ENCODE results near the gene STAT6.

Gene STAT6, protein sequence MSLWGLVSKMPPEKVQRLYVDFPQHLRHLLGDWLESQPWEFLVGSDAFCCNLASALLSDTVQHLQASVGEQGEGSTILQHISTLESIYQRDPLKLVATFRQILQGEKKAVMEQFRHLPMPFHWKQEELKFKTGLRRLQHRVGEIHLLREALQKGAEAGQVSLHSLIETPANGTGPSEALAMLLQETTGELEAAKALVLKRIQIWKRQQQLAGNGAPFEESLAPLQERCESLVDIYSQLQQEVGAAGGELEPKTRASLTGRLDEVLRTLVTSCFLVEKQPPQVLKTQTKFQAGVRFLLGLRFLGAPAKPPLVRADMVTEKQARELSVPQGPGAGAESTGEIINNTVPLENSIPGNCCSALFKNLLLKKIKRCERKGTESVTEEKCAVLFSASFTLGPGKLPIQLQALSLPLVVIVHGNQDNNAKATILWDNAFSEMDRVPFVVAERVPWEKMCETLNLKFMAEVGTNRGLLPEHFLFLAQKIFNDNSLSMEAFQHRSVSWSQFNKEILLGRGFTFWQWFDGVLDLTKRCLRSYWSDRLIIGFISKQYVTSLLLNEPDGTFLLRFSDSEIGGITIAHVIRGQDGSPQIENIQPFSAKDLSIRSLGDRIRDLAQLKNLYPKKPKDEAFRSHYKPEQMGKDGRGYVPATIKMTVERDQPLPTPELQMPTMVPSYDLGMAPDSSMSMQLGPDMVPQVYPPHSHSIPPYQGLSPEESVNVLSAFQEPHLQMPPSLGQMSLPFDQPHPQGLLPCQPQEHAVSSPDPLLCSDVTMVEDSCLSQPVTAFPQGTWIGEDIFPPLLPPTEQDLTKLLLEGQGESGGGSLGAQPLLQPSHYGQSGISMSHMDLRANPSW

DNA sequence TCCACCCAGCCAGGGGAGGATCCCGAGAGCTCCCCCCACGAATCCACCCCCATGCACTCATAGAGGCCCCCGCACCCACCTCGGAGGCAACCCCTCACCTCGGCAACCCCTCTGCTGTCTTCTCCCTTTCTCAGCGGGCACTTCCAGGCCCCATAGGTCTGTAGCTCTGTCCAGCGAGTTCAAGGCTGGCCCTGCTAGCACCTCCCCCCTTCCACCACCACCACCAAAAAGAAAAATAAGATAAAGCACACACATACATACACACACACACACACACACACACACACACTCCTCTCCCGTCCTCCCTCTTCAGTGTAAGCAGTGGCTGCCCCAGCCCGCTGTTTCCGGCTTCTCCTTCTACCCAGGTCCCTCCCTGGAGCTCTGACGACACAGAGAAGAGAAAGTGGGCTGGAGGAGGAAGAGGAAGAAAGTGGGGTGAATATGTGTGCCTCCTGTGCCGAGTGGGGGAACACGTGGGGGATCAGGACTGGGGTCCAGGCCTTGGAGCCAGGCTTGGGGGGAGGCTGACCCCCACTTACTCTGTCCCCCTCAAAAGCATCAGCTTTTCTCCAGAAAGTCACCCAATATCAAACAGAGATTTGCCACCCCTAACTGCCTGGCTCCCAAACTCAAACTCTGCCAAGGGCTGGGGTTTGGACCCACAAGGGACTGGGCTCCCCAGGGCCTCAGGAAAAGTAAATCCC lies at the start of gene STAT6:
Gene STAT6, minus strand, starts transcription at position 332 of the 704 bp plus-strand sequence. CDS start 3,084 bp downstream, outside the sequence.
- peak; percentile 69 to 74 for DNase-seq (ENCODE audit: low read depth in 2 of 2)

DNA sequence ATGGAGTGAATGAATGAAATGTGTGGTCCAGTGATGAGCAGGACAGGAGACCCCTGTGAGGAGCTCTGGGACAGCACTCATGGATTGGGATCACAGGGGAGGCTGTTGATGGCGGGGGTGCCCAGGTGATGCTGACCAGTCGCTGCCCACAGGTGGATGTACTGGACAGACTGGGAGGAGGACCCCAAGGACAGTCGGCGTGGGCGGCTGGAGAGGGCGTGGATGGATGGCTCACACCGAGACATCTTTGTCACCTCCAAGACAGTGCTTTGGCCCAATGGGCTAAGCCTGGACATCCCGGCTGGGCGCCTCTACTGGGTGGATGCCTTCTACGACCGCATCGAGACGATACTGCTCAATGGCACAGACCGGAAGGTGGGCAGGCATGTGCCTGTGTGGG lies 49.6 kb upstream of the STAT6 start:
- no peak for DNase-seq (ENCODE audit: low read depth in 2 of 2)

DNA sequence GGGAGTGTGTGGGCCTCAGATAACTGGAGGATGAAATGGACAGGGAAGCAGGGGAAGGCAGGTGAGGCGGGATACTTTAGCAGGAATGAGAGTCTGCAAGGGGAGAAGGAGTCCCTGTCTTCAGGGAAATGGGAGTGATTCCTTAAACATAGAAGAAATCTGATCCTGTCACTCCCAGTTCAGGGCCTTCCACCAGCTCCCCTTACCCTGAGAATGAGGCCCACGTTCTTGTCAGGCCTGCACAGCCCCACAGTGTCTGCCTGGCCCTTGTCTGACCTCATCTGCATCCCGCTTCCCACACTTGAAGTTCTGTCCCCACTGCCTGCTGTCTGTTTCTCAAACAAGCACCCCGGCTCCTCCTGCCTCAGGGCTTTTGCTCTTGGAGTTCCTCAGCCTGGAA lies 48.9 kb upstream of the STAT6 start:
- DNase-seq (ENCODE audit: low read depth in 2 of 2) = no peak

DNA sequence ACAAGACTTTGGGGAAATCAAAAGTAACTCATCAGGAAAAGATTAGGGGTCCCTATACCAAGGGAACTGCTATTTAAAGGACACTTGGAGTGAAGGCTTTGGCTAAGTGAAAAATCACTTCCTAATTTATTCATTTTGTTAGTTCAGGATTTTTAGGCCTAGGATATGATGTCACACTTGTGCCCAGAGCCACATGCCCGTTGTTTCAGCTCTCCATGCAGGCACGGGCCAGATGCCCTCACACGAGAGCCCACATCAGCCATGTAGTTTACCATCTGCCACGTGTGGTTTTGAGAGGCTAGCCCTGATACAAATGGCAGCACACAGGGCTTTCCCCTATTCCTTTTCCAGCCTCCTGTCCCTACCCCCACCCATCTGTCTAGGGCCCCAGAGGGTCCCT lies 48.1 kb upstream of the STAT6 start:
- DNase-seq (ENCODE audit: low read depth in 2 of 2) = no peak

- DNase-seq (ENCODE audit: low read depth in 2 of 2) = no peak
Observed at GRCh38 chr12:57158665-57159064, 47.5 kb upstream of the STAT6 start.

- no peak for DNase-seq (ENCODE audit: low read depth in 2 of 2)
Observed at GRCh38 chr12:57158186-57158585, 47.0 kb upstream of the STAT6 start.

- no peak for DNase-seq (ENCODE audit: low read depth in 2 of 2)
Observed at GRCh38 chr12:57157588-57158173, 46.5 kb upstream of the STAT6 start.

DNA sequence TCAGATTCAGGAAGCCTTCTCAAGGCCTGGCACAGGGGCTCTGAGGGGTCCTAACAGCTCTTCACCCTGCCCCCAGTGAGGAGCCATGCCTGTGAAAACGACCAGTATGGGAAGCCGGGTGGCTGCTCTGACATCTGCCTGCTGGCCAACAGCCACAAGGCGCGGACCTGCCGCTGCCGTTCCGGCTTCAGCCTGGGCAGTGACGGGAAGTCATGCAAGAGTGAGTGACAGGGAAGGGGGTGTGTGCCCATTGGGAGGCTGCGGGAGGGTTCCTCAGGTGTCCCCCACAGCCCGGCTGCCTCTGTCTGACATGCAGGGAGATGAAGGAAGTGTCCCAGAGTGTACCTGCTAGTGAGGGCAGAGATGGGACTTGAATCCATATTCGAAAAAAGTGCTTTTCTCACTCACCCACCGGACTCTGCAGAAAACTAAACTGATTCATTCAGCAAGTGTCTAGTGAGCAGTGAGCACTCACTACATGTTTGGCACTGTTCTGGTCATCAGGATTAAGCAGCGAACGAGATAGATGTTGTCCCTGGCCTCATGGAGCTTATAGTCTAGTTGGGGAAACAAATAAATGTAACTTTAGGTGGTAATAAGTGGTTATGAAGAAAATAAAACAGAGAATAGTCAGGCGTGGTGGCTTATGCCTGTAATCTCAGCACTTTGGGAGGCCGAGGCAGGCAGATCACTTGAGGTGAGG lies 45.7 kb upstream of the STAT6 start:
- no peak for DNase-seq (ENCODE audit: low read depth in 2 of 2)

- DNase-seq (ENCODE audit: low read depth in 2 of 2) = no peak
Observed at GRCh38 chr12:57154804-57155434, 43.8 kb upstream of the STAT6 start.

DNA sequence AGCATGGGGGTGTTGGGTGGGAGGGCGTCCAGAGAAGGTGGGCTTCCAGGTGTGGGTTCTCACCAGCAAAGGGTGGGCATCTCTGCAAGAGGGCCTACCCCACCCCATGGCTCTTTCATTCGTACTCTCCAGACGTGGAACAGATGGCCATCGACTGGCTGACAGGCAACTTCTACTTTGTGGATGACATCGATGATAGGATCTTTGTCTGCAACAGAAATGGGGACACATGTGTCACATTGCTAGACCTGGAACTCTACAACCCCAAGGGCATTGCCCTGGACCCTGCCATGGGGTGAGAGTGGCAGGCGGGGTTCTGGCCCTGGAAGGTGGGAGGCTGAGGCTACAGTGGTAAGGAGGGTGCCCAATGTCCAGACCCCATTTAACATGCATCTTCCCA lies 42.9 kb upstream of the STAT6 start:
- no peak for DNase-seq (ENCODE audit: low read depth in 2 of 2)

GRCh38 chr12:57153415-57153997 lies 42.3 kb upstream of the STAT6 start:
- no peak for DNase-seq (ENCODE audit: low read depth in 2 of 2)

GRCh38 chr12:57152639-57153038 lies 41.5 kb upstream of the STAT6 start:
- no peak for DNase-seq (ENCODE audit: low read depth in 2 of 2)

- no peak for DNase-seq (ENCODE audit: low read depth in 2 of 2)
Observed at GRCh38 chr12:57151741-57152630, 40.8 kb upstream of the STAT6 start.

DNA sequence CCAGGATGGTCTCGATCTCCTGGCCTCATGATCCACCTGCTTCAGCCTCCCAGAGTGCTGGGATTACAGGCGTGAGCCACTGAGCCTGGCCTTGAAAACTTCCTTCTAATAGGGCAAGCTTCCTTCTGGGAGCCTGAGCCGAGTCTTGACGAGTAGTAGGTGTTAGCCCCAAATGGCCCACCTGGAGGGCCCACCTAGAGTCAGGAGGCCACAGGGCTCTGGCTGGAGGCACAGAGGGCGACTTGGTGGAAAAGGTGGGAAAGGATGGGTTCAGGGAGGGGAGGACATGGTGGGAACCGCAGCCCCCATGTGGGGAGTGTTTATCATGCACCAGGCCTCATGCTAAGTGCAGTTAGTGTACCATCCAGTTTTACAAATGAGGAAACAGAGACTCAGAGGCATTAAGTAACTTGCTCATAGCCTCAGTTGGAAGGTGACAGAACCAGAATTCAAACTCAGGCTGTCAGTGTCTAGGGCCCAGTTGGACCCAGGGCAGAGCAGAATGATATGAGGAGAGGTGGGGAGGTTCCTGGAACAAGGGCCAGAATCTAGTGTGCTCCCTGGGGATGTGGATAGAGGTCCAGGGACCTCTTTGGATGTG lies 39.3 kb upstream of the STAT6 start:
- no peak for DNase-seq (ENCODE audit: low read depth in 2 of 2)

DNA sequence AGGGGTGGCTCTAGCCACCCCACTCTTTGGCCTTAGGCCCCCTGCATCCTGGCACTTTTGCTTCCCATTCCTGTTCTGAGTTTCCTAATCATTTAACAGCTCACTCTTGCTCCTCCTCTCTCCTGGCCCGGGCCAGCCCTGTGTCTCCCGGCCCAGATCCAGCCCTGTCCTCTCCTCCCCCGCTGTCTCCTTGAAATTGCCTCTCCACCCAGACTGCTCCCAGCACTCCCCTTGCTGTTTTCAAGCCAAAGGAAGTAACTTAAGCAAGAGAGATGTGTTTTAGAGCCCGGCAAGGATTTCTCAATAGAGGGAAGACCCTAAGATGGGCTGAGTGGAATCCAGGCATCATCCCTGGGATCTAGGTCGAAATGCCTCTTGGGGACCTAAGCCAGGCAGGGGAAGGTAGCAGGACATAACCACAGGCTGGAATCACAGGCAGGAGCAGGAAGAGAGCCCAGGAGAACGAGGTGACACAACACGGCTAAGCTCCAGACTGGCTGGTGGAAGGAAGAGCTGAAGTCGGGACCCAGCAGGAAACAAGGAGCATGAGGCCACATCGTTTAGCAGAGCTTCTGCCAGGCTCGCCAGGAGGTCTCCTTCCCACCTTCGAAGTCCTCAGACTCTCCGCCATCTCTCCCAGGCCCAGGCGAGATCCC lies 38.2 kb upstream of the STAT6 start:
- no peak for DNase-seq (ENCODE audit: low read depth in 2 of 2)

- DNase-seq (ENCODE audit: low read depth in 2 of 2) = no peak
Observed at GRCh38 chr12:57148469-57149244, 37.5 kb upstream of the STAT6 start.

Measured in stimulated activated CD8-positive, alpha-beta memory T cell treated with anti-CD3 and anti-CD28 coated beads, Interleukin-15, amount 100 ng/mL, for 48 hours (primary cell).